ENCODE measurements around the gene TMEM178B. TPM values are rescaled to one million over a fixed set of nuclear protein-coding genes. Genes with fewer than 3 reads are reported as not detected.
"Not testable (repeated sequence)": the region's sequence is repeated elsewhere in the genome, so short reads cannot be mapped to it uniquely, and the experiment has no call there.

Gene TMEM178B
- total RNA-seq: 35.4 TPM
- long read RNA-seq, partial matches to known transcripts: 0 of 53 reads
- long read RNA-seq, other reads (novel, unspliced or antisense): 53 of 53 reads

- ATAC-seq (ENCODE audit: poor library complexity) (peak; percentile 5), DNase-seq (no peak)
- intact Hi-C loops (cut with DNase I): no loop called here
Observed at GRCh38 chr7:141073641-141074161, at the start of gene TMEM178B. Gene TMEM178B, plus strand, starts transcription at chr7:141074064.

GRCh38 chr7:141024668-141025067 lies 49.2 kb upstream of the TMEM178B start:
- intact Hi-C loops (cut with DNase I): no loop called here
- ATAC-seq (ENCODE audit: poor library complexity) (no peak), DNase-seq (no peak)

GRCh38 chr7:141027043-141027442 lies 46.8 kb upstream of the TMEM178B start:
- intact Hi-C loops (cut with DNase I): no loop called here
- DNase-seq (no peak), ATAC-seq (ENCODE audit: poor library complexity) (no peak)

GRCh38 chr7:141028767-141029166 lies 45.1 kb upstream of the TMEM178B start:
- intact Hi-C loops (cut with DNase I): no loop called here
- no peak for DNase-seq
- ATAC-seq (ENCODE audit: poor library complexity): no peak

- intact Hi-C loops (cut with DNase I); ATAC-seq (ENCODE audit: poor library complexity); DNase-seq: not testable (repeated sequence)
Observed at GRCh38 chr7:141032539-141033323, 41.1 kb upstream of the TMEM178B start.

- intact Hi-C loops (cut with DNase I); ATAC-seq (ENCODE audit: poor library complexity): not testable (repeated sequence)
Observed at GRCh38 chr7:141038100-141038499, 35.8 kb upstream of the TMEM178B start.

GRCh38 chr7:141039376-141039775 lies 34.5 kb upstream of the TMEM178B start:
- intact Hi-C loops (cut with DNase I): no loop called here
- DNase-seq: no peak
- ATAC-seq (ENCODE audit: poor library complexity): no peak

More at GRCh38 chr7:141038100-141038499, 35.8 kb upstream of the TMEM178B start:
- not testable (repeated sequence) for DNase-seq

GRCh38 chr7:141042222-141043193 lies 31.4 kb upstream of the TMEM178B start:
- DNase-seq (no peak), ATAC-seq (ENCODE audit: poor library complexity) (no peak)
- intact Hi-C loops (cut with DNase I): no loop called here

- DNase-seq (no peak), ATAC-seq (ENCODE audit: poor library complexity) (no peak)
- intact Hi-C loops (cut with DNase I): no loop called here
Observed at GRCh38 chr7:141043616-141044015, 30.2 kb upstream of the TMEM178B start.

GRCh38 chr7:141045126-141045841 lies 28.6 kb upstream of the TMEM178B start:
- no peak for ATAC-seq (ENCODE audit: poor library complexity)

GRCh38 chr7:141045842-141046620 lies 27.8 kb upstream of the TMEM178B start:
- intact Hi-C loops (cut with DNase I): no loop called here
- peak; percentile 46 for ATAC-seq (ENCODE audit: poor library complexity)
- DNase-seq: no peak

More at GRCh38 chr7:141045126-141045841, 28.6 kb upstream of the TMEM178B start:
- no peak for DNase-seq
- intact Hi-C loops (cut with DNase I): no loop called here

- DNase-seq (no peak), ATAC-seq (ENCODE audit: poor library complexity) (no peak)
- intact Hi-C loops (cut with DNase I): no loop called here
Observed at GRCh38 chr7:141053626-141054025, 20.2 kb upstream of the TMEM178B start.

- ATAC-seq (ENCODE audit: poor library complexity): no peak
- DNase-seq: no peak
- intact Hi-C loops (cut with DNase I): no loop called here
Observed at GRCh38 chr7:141055146-141055545, 18.7 kb upstream of the TMEM178B start.

- no peak for ATAC-seq (ENCODE audit: poor library complexity)
- intact Hi-C loops (cut with DNase I): no loop called here
- no peak for DNase-seq
Observed at GRCh38 chr7:141057788-141058187, 16.1 kb upstream of the TMEM178B start.

- ATAC-seq (ENCODE audit: poor library complexity); intact Hi-C loops (cut with DNase I); DNase-seq: not testable (repeated sequence)
Observed at GRCh38 chr7:141067856-141068255, 6.0 kb upstream of the TMEM178B start.

GRCh38 chr7:141071260-141071854 lies 2.5 kb upstream of the TMEM178B start:
- DNase-seq (peak; percentile 54), ATAC-seq (ENCODE audit: poor library complexity) (peak; percentile 18)
- intact Hi-C loops (cut with DNase I): no loop called here

- intact Hi-C loops (cut with DNase I): no loop called here
- ATAC-seq (ENCODE audit: poor library complexity) (no peak), DNase-seq (no peak)
Observed at GRCh38 chr7:141071855-141072547, 1.9 kb upstream of the TMEM178B start.
